HPDE6-E6E7 (cell line): ENCODE data around the gene LIMS2.

ENCODE experiments used
- DNase-seq: peaks from one replicate; pipeline ENCODE4 v3.0.0; 2011; ENCODE audit warnings: missing footprints; ENCODE audit errors: extremely low spot score

LIMS2 gene

GRCh38 chr2:127623388-127624319 is 51.7 kb downstream of the LIMS2 start:
- peak; percentile 51 for DNase-seq

- DNase-seq = no peak
These were observed 52.6 kb downstream of the LIMS2 start for GRCh38 chr2:127622561-127623387.

DNA sequence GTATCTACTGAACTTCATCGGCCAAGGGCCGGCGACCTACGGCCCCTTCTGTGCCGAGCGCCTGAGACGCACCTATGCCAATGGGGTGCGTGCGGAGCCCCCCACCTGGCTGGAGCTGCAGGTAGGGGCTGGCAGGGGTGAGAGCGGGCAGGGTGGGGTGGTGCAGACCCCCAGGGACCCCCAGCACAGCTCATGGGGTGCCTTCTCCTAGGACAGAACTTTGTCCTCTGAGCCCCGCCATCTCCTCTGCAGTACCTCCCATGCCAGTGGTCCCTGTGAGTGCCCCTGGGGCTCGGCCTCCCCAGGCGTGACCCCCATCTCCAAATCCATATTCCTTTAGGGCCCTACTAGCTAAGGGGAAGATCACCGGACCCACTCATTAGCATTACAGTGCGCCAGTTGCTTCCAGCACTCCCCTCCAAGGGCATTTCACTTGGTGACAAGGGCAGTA is 53.3 kb downstream of the LIMS2 start:
- DNase-seq = no peak

DNA sequence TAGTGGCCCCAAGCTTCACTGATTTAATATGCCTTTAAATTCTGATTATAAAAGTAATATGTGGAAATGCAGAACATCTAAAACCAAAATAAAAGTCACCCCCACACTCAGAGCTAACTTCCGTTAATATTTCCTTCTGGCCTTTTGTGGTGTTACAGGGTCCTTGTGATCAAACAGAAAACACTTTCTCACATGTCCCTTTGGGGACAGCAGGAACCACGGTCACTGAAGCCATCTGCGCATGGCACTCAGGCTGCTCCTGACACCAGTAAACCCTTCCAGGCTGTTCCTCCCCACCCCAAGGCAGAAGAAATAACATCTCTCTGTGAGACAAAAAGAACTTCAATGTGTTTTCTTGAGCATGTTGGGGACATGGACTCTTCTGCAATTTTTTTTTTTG is 54.5 kb downstream of the LIMS2 start:
- no peak for DNase-seq

GRCh38 chr2:127619877-127620705 is 55.2 kb downstream of the LIMS2 start:
- no peak for DNase-seq

GRCh38 chr2:127619203-127619590 is 56.1 kb downstream of the LIMS2 start:
- DNase-seq = no peak

DNA sequence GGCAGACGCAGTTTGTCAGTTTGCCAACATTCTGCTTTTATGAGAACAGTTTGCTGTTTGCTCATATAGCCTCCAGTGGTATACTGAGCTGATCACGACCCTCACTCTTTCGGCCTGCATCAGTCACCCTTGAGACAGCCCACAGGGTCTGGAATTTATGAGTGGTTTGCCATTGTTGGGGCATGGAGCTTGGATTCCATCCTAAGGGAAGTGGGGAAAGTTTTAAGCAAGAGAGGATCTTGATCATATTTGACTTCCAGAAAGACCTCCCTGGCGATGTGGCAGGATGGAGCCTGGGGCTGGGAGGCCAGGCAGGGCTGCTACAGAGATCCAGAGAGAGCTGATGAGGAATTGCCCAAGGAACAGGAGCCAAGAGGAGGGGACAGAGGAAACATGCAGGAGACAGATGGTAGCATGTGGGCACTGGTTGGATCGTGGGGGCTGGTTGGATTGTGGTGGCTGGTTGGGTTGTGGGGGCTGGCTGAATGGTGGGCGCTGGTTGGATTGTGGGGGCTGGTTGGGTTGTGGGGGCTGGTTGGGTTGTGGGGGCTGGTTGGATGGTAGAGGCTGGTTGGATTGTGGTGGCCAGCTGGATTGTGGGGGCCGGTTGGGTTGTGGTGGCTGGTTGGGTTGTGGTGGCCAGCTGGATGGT is 56.7 kb downstream of the LIMS2 start:
- no peak for DNase-seq

- no peak for DNase-seq
These were observed 59.7 kb downstream of the LIMS2 start for GRCh38 chr2:127615511-127616166.

DNA sequence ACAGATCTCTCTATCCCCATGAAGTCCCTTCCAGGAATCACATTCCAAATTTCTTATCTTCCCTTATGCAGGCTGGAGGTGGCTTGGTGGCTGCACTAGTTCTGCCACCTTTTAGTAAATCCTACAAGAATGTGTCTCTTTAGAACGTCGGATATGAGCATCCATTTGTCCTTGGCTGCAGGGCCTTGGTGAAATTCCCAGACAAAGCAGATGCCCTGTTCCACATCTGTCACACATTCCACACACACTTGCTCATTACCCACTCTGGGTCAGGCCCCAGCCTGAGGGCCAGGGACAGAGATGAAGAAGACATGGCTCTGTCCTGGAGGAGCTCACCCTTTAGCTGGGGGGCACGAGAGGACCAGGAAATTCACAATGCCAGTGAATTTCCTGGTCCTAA is 60.6 kb downstream of the LIMS2 start:
- DNase-seq = no peak

- no peak for DNase-seq
These were observed 61.1 kb downstream of the LIMS2 start for GRCh38 chr2:127614246-127614645.

DNA sequence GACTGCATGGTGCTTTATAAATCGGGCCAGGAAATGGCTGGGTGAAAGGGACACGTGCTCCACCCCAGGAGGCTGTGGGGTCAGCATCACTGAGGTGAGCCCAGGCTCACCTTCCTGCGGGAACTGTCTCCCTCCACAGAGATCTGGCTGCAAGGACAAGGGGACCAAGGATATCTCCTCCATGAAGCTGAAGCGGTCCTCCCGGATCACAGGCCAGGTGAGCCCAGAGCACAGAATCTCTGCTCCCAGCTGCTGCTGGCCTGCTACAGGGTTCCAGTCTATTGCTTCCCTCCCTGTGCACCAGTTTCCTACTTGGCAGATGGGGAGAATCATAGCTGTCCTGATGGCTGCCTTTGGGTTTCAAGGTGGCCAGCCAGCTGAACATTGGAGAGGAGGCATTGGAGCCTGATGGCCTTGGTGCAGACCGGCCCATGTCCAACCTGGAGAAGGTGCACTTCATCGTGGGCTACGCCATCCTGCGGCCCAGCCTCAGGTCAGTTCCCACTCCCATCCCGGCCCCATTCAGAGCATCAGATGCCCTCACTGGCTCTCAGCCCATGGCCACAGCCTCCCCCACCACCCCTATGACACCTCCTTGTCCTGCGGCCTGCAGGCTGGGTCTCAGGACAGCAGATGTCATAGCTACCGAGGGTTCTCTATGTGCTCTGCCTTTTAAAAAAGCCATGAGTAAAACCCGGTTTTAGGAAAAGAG is 63.1 kb downstream of the LIMS2 start:
- DNase-seq = no peak

DNA sequence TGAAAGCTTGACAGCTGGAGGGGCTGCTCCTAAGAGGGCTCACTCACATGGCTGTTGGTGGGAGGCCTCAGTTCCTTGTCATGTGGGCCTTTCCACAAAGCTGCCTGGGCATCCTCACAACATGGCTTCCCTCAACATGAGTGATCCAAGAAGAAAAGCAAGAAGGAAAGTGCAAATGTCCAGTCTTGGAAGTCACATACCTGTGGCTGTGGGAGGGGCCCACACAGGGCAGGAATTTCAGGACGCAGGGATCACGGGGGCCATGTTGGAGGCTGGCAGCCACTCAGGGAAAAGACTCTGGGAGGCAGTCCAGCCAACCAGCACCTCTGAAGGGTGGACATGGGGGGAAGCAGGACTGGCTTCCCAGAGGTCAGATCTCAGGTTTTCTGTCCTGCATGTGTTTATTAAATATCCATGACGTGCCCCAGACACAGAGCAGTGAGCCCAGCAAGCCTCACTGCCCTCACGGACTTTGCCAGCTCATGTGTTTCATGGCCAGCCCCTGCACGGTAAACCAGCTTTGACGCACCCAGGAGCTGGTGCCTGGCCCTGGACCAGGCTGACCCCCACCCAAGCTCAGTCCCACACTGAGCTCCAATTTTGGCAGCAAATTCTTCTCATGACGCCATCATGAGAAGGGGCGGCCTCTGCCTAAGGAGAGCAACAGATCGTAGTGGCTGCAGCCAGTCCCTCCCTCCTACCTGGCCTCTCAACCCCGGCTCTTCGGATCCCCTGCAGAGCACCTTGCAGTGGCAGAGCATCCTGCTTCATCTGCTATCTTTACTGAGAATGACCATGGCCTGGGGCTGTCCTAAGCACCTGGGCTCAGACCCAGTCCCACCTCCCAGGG is 64.0 kb downstream of the LIMS2 start:
- DNase-seq = no peak

GRCh38 chr2:127610561-127610960 is 64.8 kb downstream of the LIMS2 start:
- no peak for DNase-seq

GRCh38 chr2:127609818-127610217 is 65.5 kb downstream of the LIMS2 start:
- no peak for DNase-seq

DNA sequence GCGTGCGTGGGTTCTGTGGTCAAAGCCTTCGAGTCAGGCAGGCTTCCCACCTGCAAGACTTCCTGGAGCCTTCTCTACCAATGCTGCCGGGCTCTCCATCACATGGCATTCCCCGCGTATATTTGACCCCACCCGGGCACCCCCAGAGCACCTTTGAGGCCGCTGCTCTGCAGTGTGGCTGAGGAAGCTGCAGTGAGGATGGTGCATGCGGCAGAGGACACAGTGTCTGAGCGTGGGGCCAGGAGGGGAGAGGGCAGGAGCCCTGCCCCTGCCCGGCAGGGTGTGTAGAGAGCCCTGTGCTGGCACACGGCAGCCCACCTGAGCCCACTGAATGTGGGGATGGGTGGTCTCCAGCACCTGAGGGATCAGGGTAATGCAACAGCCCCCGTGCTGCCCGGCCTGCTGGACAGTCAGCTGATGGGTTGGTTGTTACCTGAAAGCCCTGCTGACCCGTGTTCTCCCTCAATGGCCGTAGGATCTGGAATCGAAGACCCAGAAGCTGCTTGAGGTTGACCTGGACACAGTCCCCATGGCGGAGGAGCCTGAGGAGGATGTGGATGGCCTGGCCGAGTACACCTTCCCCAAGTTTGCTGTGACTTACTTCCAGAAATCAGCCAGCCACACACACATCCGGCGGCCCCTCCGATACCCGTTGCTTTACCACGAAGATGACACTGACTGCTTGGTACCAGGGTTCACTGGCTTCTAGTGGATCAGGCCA is 66.1 kb downstream of the LIMS2 start:
- DNase-seq = no peak

DNA sequence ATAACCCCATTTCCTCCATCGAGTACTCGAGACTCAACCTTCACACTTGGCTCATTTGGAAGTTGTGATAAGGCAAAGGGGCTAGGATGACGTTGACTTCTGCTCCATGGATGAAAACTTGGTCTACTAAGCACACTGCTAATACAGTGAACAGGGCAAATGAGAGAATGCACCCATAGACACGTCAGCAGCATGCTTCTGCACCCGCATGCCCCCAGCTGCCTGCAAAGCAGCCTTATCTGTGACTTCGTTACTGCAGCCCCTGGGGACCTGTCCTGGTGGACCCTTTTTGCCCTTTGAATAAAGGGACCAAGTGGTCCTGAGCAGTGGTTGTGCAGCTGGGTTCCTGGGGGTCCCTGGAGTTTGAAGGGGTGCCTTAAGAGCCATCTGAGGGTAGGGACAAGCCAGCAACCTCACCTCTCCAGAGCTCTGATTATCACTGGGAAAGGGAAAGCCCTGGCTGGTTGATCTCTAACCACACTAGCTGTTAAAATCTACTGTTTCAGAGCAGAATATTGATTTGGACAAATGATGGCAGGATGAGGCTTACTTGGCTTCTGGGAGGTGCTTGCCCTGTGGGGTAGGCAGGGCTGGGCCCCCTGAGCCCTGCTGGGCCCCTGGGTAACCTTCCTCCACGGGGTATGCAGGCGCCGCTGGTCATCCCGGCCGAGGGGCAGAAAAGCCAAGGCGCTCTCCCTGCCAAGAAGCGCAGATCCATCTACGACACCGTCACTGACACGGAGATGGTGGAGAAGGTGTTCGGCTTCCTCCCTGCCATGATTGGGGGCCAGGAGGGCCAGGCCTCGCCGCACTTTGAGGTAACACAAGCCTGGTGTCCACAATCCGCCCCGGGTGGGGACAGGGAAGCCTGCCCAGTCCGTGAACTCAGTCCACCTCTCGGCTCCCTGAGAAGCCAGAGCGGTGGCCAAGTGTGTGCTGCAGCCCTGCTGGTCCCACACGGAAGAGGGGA is 67.0 kb downstream of the LIMS2 start:
- DNase-seq = no peak

DNA sequence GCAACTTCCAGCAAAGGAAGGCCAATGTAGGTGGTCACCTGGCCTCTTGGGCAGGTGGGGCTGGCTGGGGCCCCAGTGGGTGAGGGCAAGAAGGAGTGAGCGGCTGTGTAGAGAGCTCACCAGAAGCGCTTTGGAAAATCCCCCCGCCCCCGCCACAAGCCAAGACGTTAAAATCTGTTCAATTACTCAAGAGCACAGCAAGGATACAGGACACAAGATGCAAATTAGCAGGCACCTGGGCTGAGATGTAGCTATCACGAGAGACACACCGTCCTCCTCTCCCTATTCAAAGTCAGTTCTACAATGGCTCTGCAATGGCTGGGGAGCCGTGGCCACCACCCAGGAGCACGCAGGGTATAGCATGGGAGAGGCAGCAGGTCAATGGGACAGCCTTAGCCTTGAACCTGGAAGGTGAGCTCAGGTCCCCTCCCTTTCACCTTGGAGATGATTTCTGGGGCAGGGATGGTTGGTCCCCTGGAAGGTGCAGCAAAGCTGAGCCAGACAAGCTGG is 67.9 kb downstream of the LIMS2 start:
- no peak for DNase-seq
